GM19397 (cell line): Measurements from ENCODE around the gene CD151.

ENCODE experiments used
- ATAC-seq: cut with Tn5 transposase; IDR thresholded peaks from one replicate; pipeline ENCODE4 v1.9.1; 2021; ENCODE audit warnings: mild to moderate bottlenecking, moderate library complexity; ENCODE audit not compliant: unreplicated experiment

The CD151 gene

DNA sequence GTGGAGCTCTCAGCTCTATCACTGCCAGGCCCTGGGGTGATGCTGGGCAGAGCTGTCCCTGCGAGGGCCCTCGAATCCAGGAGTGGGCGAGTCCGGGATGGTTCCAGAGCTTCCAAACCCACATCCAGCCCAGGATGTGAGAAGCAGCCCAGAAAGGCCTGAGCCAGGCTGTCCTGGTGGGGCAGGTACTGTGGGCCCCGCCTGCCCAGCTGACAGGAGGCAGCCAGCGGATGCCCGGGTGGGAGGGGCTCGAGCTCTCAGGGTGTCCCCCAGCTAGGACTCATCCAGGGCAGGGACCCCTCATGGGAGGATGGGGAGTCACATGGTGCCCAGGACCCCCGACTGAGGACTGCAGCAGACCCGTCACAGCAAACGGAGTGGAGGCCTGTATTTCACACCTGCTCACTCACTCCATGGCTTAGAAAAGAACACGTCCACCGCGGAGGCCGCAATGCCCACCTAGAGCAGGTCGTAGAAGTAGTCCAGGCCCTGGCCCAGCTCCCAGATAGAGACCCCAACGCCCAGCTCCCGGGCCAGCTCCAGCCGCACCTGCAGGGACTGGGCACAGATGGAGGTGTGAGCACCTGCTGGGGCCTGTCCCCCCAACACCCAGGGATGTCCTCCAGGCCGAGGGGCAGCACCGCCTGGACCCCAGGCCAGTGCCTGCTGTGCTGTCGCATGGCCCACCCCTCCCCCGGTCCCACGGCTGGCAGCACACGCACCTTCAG is 36.8 kb downstream of the CD151 start:
- no peak for ATAC-seq

- no peak for ATAC-seq
These were observed 37.3 kb downstream of the CD151 start for GRCh38 chr11:870127-870413.

DNA sequence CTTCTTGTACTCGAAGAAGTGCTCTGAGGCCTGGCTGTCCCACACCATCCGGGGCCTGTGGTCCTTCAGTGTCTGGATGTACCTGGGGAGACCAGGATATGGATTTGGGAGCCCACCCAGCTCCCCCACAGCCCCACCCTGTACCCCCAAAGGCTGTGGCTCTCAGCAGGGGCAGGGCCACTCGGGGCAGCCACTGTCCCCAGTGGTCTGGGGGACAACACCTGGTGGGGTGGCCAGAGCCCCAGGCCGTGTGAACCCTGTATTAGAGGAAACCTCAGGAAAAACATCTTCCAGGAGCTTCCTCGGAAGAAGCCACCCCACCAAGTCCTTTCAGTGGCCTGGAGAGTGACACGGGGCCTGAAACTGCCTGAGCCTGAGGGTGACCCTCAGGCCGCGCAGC is 37.7 kb downstream of the CD151 start:
- ATAC-seq: no peak

DNA sequence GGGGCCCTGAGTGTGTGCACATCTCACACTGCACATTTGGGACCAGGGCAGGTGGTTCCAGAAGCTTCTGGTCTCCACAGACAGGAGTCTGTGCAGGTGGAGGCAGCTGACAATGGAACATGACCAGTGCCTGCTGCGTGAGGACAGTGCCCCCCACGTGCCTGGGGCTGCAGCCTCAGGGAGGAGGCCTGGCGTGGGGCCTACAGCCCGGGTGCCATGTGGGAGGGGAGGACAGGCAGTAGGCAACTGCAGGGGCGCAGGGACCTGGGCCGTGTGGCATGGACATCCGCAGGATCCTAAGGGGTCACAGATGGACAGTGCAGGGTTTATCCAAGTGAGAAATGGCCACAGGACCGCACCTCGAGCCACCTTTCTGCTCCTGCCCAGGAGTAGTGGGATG is 38.7 kb downstream of the CD151 start:
- no peak for ATAC-seq

GRCh38 chr11:872799-873198 is 40.0 kb downstream of the CD151 start:
- ATAC-seq: no peak

GRCh38 chr11:873706-874105 is 41.0 kb downstream of the CD151 start:
- no peak for ATAC-seq

DNA sequence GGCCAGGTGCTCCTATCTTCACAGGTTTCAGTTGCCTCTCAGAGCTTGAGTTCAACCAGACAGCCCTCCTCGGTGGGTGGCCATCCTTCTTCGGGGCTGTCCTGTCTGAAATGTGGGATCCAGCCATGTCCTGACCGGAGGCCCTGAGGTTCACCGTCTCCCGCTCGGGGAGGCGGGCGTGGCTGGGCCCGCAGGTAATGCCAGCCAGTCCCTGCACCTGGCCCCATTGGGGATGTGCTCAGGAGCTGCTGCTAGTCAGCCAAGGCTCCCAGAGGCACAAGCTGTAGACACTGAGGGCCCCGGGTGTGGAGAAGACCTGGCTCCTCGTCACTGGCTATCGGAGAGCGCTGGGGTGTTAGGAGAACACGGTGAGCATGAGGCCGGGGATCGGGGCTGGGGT is 42.5 kb downstream of the CD151 start:
- no peak for ATAC-seq

DNA sequence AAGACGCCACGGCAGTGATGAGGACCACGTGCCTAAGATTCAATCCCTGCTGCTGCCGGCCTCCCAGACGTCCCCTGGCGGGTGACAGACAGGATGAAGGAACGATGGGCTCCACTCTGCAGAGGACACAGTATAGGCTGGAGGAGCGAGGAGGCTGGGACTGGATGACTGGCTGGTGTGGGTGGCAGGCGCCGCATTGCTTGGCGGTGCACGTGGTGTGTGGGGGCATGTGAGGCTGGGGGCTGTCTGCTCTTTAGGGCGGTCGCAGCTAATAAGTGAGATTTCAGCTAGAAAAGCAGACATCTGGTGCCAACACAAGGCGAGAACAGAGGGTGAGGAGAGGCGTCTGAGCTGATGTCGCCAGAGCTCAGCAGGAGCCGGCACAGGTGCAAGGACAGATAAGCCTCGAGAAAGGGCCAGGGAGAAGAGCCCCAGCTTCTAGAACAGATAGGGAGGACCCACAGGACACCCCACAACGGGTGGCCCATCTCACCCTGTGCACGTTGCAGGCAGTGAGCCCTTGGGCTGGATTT is 43.1 kb downstream of the CD151 start:
- ATAC-seq: no peak

- ATAC-seq: no peak
These were observed 43.8 kb downstream of the CD151 start for GRCh38 chr11:876545-876944.

DNA sequence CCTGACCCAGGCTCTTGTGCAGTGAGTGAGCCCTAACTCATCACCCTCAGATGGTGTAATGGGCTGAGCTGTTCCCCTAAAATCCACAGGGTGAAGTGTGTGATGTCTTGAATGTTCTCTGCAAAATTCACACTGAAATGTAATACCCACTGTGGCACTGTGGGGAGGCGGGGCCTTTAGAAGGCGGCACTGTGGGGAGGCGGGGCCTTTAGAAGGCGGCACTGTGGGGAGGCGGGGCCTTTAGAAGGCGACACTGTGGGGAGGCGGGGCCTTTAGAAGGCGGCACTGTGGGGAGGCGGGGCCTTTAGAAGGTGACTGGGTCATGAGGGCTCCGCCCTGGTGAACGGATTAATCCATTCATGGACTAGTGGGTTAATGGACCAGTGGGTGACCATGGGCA is 44.8 kb downstream of the CD151 start:
- no peak for ATAC-seq

DNA sequence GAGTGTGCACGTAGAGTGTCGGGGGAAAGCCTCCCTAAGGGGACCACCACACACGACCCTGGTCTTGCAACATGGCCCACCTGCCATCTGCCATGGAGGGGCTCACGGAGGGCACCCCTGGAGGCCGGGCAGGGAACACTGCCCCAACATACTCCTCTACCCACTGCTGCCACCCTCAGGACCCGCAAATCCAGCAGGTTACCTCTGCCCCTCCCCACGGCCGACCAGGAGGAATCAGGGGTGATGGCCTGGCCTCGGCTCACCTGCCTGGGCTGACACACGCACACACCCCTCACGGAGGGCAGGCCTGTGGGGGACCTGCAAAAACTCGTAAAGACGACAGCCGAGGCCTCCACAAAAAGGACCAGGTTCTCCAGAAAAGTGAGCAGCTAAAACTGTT is 47.7 kb downstream of the CD151 start:
- ATAC-seq: no peak

- no peak for ATAC-seq
These were observed 49.8 kb downstream of the CD151 start for GRCh38 chr11:882596-882995.

- ATAC-seq: no peak
These were observed 50.8 kb downstream of the CD151 start for GRCh38 chr11:883527-883926.

DNA sequence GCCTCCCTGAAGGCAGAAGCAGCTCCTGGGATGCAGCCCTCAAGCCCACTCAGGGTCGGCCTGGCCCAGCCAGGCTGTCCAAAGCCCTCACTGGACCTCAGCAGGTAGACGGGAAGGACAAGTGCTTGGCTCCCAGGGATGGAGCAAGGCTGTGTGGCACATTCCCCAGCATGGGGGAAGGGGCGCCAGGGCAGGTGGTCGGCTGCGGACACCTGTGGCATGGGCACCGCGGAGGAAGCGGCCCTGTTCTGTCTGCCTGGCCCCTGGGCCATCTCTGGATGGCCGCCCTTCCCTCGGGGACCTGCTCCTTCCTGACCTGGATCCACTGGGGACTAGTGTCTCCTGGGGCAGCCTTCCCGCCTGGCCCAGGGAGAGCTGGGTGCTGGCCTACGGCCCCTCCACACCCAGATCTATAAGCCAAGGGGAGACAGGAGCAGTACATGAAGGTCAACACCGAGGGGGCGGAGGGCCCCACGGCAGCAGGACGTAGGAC is 51.9 kb downstream of the CD151 start:
- no peak for ATAC-seq

GRCh38 chr11:886568-886967 is 53.8 kb downstream of the CD151 start:
- no peak for ATAC-seq

DNA sequence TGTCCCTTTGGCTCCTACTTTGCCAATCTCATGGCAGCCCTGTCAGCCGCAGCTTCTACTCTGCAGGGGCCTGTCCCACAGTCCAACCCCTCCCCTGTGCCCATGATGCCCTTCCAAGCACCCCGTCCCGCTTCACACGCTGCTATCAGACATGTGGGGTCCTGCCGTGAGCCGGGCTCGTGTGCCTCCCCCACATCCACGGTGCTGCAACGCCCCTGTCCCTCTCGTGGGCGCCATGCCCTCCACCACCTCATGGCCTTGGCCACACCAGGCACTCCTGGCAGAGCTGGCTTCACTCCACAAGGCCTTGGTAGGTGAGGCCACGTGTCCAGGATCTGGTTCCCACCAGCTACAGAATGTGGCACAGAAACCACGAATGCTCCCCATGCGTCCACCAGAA is 54.8 kb downstream of the CD151 start:
- no peak for ATAC-seq
